HT-29 (cell line): ENCODE measurements around the gene ID2. TPM values are rescaled to one million over a fixed set of nuclear protein-coding genes. Genes with fewer than 3 reads are reported as not detected.

Experiments
- DNase-seq: peaks from one replicate; pipeline ENCODE4 v3.0.0-alpha.2; 2015; ENCODE audit warnings: low spot score
- total RNA-seq: library from RNA; depleted of rRNA; stranded (reverse); fragments of >200 nt; shearing (Covaris generic); gene quantifications from 2 replicates; pipeline ENCODE4 v1.2.3, GENCODE V29; 2014

ID2 gene
- total RNA-seq, 1 experiment from 2014 or later, result 161 TPM

- no peak for DNase-seq
Observed at GRCh38 chr2:8647462-8647857, 34.4 kb upstream of the ID2 start.

- DNase-seq, result no peak
Observed at GRCh38 chr2:8648441-8649213, 33.2 kb upstream of the ID2 start.

GRCh38 chr2:8649718-8650117 lies 32.1 kb upstream of the ID2 start:
- no peak for DNase-seq

GRCh38 chr2:8650256-8650655 lies 31.6 kb upstream of the ID2 start:
- DNase-seq, result no peak

- DNase-seq, result no peak
Observed at GRCh38 chr2:8652774-8653426, 29.0 kb upstream of the ID2 start.

GRCh38 chr2:8653485-8653884 lies 28.4 kb upstream of the ID2 start:
- DNase-seq, result no peak

DNA sequence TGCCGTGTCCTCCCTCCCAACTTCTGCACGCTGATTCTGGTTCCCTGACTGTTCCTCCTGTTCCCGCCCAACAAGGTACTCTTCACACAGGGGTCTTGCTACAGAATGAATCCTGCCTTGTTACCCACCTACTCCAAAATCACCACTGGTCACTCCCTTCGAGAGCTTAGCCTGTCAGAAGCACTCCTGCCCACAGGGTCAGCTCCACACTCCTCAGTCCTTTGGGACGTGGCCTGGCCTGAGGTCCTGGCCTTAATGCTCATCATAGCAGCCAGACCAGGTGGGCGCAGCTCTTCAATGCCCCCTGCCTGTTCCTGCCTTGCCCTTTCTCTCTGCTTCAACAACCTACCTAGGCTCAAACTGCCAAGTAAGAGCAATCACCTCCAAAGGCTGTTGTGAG lies 27.8 kb upstream of the ID2 start:
- DNase-seq, result no peak

- no peak for DNase-seq
Observed at GRCh38 chr2:8654483-8654882, 27.4 kb upstream of the ID2 start.

DNA sequence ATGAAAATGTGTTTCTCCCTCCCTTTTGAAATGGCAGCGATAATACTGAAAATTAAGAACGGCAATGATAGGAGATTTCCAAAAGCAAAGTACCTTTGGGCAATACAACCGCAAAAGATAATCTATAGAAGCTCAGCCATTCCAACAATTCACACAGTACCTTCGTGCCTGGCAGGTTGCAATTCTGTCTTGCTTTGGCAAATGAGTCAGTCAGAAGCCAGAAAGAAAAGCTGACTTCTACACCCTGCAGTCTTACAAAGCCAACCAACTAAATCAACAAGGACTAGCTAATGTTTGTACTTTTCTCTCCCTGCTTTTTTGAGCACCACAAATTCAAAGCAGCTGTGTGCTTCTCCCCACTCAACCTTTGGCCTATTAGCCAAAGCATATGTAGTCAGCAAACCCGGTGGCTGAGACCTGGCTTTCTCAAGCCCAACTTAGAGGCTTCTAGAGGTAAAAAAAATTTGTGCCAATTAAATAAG lies 25.7 kb upstream of the ID2 start:
- DNase-seq, result peak; percentile 19

DNA sequence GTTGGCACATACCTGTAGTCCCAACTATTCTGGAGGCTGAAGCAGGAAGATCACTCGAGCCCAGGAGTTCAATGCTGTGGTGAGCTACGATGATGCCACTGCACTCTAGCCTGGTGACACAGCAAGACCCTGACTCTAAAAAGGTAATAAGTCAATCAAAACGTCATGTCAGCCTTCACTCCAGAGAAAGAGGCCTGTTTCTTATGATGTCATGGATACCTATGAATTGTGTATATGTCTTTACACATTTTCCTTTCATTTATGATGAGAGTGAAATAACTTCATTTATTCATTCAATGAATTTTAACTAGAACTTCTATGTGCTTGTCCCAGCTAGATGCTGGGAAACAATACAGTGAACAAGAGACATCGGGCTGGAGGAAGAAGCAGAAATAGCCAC lies 25.0 kb upstream of the ID2 start:
- no peak for DNase-seq

GRCh38 chr2:8657423-8658062 lies 24.3 kb upstream of the ID2 start:
- DNase-seq, result no peak

- no peak for DNase-seq
Observed at GRCh38 chr2:8658064-8658862, 23.6 kb upstream of the ID2 start.

DNA sequence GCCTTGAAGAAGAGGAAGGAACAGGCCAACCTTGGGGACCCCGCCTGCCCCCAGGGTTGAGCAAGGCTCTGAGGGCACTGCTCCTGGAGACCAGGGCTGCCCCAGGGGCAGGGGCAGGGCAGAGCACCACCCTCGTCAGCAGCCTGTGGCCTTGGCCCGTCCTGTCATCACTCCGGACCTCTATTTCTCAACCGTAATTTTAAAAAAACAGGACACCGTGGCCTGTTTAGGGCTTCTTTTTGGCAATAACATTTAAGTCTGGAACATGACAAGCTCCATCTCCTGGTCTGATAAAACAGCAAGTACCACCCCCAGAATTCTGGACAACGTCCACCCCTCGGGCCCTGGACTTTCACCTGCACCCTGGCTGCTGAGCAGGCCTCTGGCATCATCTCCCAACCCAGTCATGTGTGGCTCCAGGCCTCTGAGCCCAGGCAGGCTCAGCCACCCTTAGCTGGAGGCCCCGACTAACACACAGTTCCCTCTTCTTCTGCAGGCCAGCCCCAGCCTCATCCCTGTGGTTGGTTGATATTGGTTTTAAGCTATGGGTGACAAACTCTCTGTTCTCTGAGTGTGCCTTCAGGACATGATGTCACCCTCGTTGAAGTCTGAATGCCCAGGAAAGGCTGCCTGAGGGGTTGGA lies 22.6 kb upstream of the ID2 start:
- no peak for DNase-seq

DNA sequence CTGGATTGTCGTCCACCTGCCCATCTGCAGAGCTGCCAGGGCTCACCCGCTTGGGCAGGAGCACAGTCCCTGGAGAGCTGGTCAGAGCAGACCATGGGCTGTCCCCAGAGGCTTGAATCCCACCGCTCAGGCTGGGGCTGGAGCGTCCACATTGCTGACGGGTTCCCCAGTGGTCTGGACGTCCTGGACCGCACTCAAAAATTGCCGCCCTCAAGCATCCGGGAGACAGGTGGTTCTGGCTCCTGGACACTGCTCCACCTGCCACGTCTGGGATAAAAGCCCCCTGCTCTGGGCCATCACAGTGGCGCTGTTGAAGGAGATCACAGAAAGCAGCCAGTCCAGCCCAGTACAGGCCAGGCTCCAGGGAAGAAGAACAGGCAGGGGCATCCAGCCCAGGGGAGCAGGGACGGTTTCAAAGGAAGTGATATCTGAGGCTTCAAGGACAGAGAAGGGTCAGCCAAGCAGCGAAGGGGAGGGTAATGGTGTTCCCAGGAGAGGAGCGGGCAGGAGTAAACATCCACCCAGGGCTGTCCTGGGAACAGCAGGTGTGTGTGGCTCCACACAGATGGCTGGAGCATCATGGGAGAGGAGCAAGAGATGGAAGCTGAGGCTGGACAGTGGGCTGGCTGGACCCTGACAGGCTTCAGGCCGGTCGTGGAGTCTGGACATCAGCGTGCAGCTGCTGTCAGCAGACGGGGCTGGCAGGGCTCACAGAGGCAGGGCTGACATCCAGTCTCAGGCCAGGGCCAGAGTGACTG lies 21.9 kb upstream of the ID2 start:
- DNase-seq, result no peak

GRCh38 chr2:8661235-8661634 lies 20.6 kb upstream of the ID2 start:
- DNase-seq, result no peak

- DNase-seq, result no peak
Observed at GRCh38 chr2:8661736-8662135, 20.1 kb upstream of the ID2 start.

GRCh38 chr2:8662239-8662879 lies 19.5 kb upstream of the ID2 start:
- DNase-seq, result peak; percentile 29

- no peak for DNase-seq
Observed at GRCh38 chr2:8663997-8664396, 17.9 kb upstream of the ID2 start.

DNA sequence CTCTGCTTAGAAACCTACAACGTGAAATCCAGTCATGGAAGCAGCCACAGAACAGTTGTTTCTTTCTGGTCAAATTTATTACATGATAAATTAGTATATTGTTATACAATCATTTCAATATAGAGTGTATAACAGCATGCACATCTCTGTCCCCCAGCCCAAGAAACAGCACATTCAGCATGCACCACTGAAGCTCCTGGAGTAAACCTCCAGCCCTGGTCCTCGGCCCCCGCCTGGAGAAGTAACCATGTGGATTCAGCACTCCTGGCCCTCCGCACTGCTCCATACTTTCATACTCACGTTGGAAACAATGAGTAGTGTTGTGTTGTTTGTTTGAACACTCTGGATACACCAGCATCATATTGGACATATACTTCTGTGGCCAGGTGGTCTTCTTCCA lies 15.3 kb upstream of the ID2 start:
- DNase-seq, result no peak

DNA sequence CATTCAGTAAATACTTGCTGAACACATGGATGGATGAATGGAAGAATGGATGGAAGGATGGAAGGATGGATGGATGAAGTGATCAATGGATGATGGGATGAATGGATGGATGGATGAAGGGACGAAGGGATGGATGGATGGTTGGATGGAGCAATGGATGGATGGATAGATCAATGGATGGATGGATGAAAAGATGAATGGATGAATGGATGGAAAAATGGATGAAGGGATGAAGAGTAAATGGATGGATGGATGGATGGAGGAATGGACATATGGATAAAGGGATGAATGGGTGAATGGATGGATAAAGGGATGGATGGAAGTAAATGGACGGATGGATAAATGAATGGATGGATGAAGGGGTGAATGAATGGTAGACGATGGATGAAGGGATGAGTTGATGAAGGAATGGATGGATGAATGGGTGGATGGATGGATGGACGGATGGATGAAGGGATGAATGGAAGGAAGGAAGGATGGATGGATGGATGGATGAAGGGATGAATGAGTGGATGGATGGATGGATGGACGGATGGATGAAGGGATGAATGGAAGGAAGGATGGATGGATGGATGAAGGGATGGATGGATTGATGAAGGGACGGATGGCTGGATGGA lies 13.9 kb upstream of the ID2 start:
- DNase-seq, result no peak
